ENCODE results near the gene CYP2W1.

The CYP2W1 gene

GRCh38 chr7:1016577-1017531 lies 33.9 kb downstream of the CYP2W1 start:
- FAIRE-seq: no peak

- FAIRE-seq: no peak
Observed at GRCh38 chr7:1017586-1018333, 34.8 kb downstream of the CYP2W1 start.

- no peak for FAIRE-seq
Observed at GRCh38 chr7:1018334-1018695, 35.3 kb downstream of the CYP2W1 start.

GRCh38 chr7:1019255-1019785 lies 36.3 kb downstream of the CYP2W1 start:
- no peak for FAIRE-seq

- FAIRE-seq: no peak
Observed at GRCh38 chr7:1019789-1020610, 37.0 kb downstream of the CYP2W1 start.

GRCh38 chr7:1020849-1021251 lies 37.9 kb downstream of the CYP2W1 start:
- FAIRE-seq: no peak

- no peak for FAIRE-seq
Observed at GRCh38 chr7:1021366-1021765, 38.4 kb downstream of the CYP2W1 start.

- FAIRE-seq: no peak
Observed at GRCh38 chr7:1021931-1022330, 39.0 kb downstream of the CYP2W1 start.

- no peak for FAIRE-seq
Observed at GRCh38 chr7:1022356-1022755, 39.4 kb downstream of the CYP2W1 start.

- FAIRE-seq: no peak
Observed at GRCh38 chr7:1022801-1023465, 40.0 kb downstream of the CYP2W1 start.

- FAIRE-seq: no peak
Observed at GRCh38 chr7:1024331-1024841, 41.4 kb downstream of the CYP2W1 start.

GRCh38 chr7:1024876-1025742 lies 42.1 kb downstream of the CYP2W1 start:
- no peak for FAIRE-seq

- FAIRE-seq: no peak
Observed at GRCh38 chr7:1025743-1026581, 43.0 kb downstream of the CYP2W1 start.

GRCh38 chr7:1026721-1027161 lies 43.8 kb downstream of the CYP2W1 start:
- no peak for FAIRE-seq

- no peak for FAIRE-seq
Observed at GRCh38 chr7:1027242-1028043, 44.5 kb downstream of the CYP2W1 start.

GRCh38 chr7:1028044-1028770 lies 45.2 kb downstream of the CYP2W1 start:
- FAIRE-seq: no peak

GRCh38 chr7:1028775-1029636 lies 46.0 kb downstream of the CYP2W1 start:
- no peak for FAIRE-seq
